ENCODE data around the gene INTS1.

INTS1 gene

GRCh38 chr7:1542841-1543747 lies 38.9 kb upstream of the INTS1 start:
- no peak for DNase-seq (ENCODE audit: low read depth, low spot score)

- no peak for DNase-seq (ENCODE audit: low read depth, low spot score)
Observed at GRCh38 chr7:1542329-1542728, 38.1 kb upstream of the INTS1 start.

- DNase-seq (ENCODE audit: low read depth, low spot score) = no peak
Observed at GRCh38 chr7:1541431-1542162, 37.4 kb upstream of the INTS1 start.

- no peak for DNase-seq (ENCODE audit: low read depth, low spot score)
Observed at GRCh38 chr7:1540776-1541271, 36.6 kb upstream of the INTS1 start.

- no peak for DNase-seq (ENCODE audit: low read depth, low spot score)
Observed at GRCh38 chr7:1539882-1540775, 35.9 kb upstream of the INTS1 start.

- no peak for DNase-seq (ENCODE audit: low read depth, low spot score)
Observed at GRCh38 chr7:1539181-1539881, 35.1 kb upstream of the INTS1 start.

- DNase-seq (ENCODE audit: low read depth, low spot score) = no peak
Observed at GRCh38 chr7:1538544-1539180, 34.5 kb upstream of the INTS1 start.

- no peak for DNase-seq (ENCODE audit: low read depth, low spot score)
Observed at GRCh38 chr7:1537535-1538412, 33.6 kb upstream of the INTS1 start.

- DNase-seq (ENCODE audit: low read depth, low spot score) = no peak
Observed at GRCh38 chr7:1536743-1537534, 32.8 kb upstream of the INTS1 start.

- DNase-seq (ENCODE audit: low read depth, low spot score) = no peak
Observed at GRCh38 chr7:1536455-1536742, 32.2 kb upstream of the INTS1 start.

- no peak for DNase-seq (ENCODE audit: low read depth, low spot score)
Observed at GRCh38 chr7:1535701-1536454, 31.7 kb upstream of the INTS1 start.

GRCh38 chr7:1535100-1535458 lies 30.9 kb upstream of the INTS1 start:
- DNase-seq (ENCODE audit: low read depth, low spot score) = no peak

GRCh38 chr7:1534330-1535099 lies 30.3 kb upstream of the INTS1 start:
- no peak for DNase-seq (ENCODE audit: low read depth, low spot score)

GRCh38 chr7:1533547-1534329 lies 29.5 kb upstream of the INTS1 start:
- DNase-seq (ENCODE audit: low read depth, low spot score) = no peak

- no peak for DNase-seq (ENCODE audit: low read depth, low spot score)
Observed at GRCh38 chr7:1533255-1533546, 29.0 kb upstream of the INTS1 start.

- no peak for DNase-seq (ENCODE audit: low read depth, low spot score)
Observed at GRCh38 chr7:1532456-1533254, 28.5 kb upstream of the INTS1 start.

All from iPS DF 19.7 (cell line).